ENCODE data around the gene CARM1.
"Not testable (repeated sequence)": the region's sequence is repeated elsewhere in the genome, so short reads cannot be mapped to it uniquely, and the experiment has no call there.

CARM1 gene

DNA sequence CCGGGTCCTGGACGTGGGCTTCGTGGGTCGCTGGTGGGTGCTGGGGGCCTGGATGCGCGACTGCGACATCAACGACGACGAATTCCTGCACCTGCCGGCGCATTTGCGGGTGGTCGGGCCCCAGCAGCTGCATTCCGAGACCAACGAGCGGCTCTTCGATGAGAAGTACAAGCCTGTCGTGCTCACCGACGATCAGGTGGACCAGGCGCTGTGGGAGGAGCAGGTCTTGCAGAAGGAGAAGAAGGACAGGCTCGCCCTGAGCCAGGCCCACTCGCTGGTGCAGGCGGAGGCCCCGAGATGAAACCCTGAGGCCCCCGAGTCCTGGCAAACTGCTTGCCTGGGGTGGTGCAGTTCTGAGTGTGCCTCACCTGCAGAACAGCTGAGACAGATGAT lies 58.0 kb downstream of the CARM1 start:
- no peak for DNase-seq (ENCODE audit: low read depth)

GRCh38 chr19:10935371-10936059 lies 64.2 kb downstream of the CARM1 start:
- no peak for DNase-seq (ENCODE audit: low read depth)

- DNase-seq (ENCODE audit: low read depth): peak; percentile 49
These were observed 65.3 kb downstream of the CARM1 start for GRCh38 chr19:10936661-10937084.

DNA sequence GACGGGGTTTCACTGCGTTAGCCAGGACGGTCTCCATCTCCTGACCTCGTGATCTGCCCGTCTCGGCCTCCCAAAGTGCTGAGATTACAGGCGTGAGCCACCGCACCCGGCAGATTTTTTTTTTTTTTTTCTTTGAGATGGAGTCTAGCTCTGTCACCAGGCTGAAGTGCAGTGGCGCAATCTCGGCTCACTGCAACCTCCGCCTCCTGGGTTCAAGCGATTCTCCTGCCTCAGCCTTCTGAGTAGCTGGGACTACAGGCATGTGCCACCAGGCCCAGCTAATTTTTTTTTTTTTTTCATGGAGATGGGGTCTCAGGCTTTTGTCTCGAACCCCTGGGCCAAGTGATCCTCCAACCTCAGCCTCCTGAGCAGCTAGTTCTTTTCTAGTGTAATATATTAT lies 70.3 kb downstream of the CARM1 start:
- DNase-seq (ENCODE audit: low read depth): not testable (repeated sequence)

GRCh38 chr19:10943412-10943811 lies 72.1 kb downstream of the CARM1 start:
- not testable (repeated sequence) for DNase-seq (ENCODE audit: low read depth)

DNA sequence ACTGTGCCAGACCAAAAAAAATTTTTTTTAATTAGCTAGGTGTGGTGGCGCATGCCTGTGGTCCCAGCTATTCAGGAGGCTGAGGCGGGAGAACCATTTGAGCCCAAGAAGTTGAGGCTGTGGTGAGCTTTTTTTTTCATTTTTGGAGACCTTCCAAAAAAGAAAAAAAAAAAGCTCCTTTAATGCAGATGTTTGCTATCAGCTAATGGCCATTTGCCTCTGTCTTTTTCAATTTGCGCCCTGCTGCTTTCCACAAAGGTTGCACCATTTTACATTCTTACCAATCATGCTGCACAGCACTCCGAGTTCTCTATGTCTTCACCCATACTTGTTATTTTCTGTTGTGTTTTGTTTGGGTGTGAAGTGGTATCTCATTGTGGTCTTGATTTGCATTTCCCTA lies 73.9 kb downstream of the CARM1 start:
- no peak for DNase-seq (ENCODE audit: low read depth)

DNA sequence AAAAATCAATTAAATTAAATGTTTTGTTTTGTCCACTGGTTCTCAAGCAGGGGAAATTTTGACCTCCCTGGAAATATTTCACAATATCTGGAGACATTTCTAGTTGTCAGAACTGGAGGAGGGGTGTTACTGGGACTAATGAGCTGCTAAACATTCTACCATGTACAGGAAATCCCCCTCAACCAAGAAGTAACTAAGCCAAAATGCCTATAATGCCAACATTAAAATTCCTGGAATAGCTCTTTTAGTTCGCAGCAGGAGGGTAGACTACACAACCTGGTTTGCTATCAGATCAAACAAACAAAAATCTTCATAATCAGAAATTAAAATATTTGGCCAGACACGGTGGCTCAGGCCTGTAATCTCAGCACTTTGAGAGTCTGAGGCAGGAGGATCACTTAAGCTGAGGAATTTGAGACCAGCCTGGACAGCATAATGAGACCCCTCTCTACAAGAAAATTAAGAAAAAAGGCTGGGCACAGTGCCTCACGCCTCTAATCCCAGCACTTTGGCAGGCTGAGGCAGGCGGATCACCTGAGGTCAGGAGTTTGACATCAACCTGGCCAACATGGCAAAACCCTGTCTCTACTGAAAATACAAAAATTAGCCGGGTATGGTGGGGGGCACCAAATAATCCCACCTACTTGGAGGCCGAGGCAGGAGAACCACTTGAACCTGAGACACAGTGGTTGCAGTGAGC lies 75.8 kb downstream of the CARM1 start:
- DNase-seq (ENCODE audit: low read depth): no peak

DNA sequence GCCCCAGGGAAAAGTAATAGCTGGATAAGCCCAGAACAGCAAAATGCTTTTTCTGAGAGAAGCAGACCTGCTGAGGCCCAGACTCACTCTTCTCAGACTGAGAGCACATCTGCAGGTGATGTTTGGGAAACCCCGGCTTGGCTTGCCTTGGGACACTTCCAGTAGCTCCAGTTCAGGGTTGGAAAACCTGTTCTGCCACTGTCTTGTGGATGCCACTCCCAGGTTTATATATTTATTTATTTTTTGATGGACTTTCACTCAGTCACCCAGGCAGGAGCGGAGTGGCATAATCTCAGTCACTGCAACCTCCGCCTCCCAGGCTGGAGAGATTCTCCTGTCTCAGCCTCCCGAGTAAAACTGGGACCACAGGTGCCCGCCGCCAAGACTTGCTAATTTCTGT lies 81.5 kb downstream of the CARM1 start:
- no peak for DNase-seq (ENCODE audit: low read depth)

DNA sequence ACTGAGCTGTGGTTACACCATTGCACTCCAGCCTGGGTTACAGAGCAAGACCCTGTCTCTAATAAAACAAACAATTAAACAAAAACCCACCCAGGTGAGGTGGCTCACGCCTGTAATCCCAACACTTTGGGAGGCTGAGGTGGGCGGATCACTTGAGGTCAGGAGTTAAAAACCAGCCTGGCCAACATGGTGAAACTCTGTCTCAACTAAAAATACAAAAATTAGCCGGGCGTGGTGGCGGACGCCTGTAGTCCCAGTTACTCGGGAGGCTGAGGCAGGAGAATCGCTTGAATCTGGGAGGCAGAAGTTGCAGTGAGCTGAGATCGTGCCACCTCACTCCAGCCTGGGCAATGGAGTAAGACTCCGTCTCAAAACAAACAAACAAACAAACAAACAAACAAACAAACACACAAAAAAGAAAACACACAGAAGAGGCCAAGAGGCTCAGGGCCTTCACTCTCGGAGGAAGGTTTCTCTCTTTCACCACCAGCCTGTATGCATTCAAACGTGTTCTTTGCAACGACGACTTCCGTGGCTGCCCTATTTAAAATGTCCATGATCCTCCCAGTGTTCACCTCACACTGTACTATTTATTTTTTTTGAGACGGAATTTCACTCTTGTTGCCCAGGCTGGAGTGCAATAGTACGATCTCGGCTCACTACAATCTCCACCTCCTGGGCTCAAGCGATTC lies 88.1 kb downstream of the CARM1 start:
- not testable (repeated sequence) for DNase-seq (ENCODE audit: low read depth)

- peak; percentile 94 for DNase-seq (ENCODE audit: low read depth)
These were observed 89.1 kb downstream of the CARM1 start, which contains the start of gene SMARCA4 for GRCh38 chr19:10960314-10961072. SMARCA4 (plus strand) TSS chr19:10961030; CDS start chr19:10984152, 23,122 bp downstream.

DNA sequence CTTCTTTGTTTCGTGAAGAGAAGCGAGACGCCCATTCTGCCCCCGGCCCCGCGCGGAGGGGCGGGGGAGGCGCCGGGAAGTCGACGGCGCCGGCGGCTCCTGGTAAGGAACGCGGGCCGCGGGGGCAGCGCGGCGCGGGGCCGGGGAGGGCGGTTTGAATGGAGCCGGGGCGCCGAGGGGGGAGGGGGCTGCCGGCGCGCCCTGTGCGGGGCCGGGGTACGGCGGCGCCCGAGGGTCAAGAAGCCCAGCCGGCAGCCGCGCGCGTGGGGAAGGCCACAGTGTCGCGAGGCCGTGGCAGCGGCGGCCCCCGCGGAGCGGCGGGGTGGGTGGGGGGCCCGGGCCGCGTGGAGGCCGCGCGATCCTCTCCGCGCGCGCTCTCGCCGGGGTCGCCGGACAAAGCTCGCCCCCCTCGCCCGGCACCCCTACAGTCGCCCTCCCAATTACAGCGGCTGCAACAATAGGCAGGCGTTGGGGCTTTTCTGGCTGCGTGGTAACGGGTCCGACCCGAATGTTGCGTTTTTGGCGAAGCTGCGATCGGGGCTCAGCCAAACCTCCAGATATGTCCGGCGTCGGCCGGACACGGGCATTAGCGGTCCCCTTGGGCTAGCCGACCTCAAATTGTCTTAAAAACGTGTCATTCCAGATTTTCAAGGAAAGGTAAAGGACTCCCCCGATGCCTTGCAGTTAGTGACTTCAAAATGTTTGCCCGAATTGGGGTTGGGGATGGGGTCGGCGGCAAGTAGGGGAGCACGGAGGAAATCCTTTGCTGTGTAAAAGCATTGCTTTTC lies 89.9 kb downstream of the CARM1 start:
- DNase-seq (ENCODE audit: low read depth): peak; percentile 55

DNA sequence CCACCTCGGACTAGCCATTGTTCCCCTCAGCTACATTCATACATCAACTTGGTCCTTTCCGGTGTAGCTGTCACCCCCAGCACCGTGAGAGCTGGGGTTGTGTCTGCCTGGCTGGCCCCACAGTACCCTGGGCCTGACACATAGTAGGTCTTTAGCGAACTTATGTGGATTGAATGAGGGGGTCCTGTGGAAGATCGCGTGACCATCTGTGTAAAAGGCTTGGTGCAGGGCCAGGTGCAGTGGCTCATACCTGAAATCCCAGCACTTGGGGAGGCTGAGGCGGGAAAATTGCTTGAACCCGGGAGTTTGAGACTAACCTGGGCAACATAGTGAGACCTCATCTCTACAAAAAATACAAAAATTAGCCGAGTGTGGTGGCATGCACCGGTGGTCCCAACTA lies 91.5 kb downstream of the CARM1 start:
- no peak for DNase-seq (ENCODE audit: low read depth)

DNA sequence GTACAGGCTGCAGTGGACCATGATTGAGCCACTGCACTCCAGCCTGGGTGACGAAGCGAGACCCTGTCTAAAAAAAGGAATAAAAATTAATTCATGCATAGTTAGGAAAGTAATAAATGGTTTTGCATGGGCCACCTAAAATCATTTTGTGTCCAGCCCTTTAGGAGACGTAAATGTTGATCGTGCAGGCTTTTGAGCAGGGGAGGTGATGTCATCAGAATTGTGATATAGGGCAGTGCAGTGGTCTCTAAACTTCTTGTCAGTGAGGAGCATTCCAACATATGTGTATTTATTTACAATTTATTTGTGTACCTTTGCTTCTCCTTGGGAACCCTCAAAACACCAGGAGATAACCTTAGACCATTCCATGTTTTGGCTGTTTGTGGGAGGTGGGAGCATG lies 92.5 kb downstream of the CARM1 start:
- DNase-seq (ENCODE audit: low read depth): no peak

DNA sequence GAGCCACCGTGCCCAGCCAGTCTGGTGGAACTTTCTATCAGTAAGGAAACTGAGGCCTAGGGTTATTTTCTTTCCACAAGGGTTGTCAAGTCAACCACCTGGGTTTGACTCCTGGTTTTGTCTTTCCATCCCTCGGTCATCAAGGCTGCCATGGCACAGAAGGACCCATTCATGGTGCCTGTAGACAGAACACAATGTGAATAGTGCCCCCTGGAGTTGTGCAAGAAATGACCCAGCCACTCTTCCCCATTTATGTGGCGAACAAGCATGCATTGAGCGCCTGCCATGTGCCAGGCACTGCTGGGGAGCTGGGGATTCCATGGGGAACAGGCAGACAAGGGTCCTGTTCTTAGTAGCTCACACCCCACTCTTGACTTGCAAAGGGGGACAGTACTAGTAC lies 93.5 kb downstream of the CARM1 start:
- DNase-seq (ENCODE audit: low read depth): no peak

DNA sequence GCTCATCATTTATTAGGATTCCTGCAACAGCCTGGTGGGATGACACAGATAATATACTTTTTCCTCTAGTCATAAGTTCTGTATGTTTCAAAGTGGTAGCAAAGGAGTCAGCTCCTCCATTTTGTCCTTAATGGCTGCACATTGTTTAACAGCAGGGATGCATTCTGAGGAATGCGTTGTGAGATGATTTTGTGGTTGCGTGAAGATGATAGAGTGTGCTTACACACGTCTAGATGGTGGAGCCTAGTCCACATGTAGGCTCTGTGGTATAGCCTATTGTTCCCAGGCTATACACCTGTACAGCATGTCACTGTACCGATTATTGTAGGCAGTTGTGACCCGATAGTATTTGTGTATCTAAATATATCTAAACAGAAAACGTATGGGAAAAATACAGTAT lies 94.0 kb downstream of the CARM1 start:
- DNase-seq (ENCODE audit: low read depth): no peak

GRCh38 chr19:10966809-10967208 lies 95.5 kb downstream of the CARM1 start:
- no peak for DNase-seq (ENCODE audit: low read depth)

- DNase-seq (ENCODE audit: low read depth): no peak
These were observed 97.3 kb downstream of the CARM1 start for GRCh38 chr19:10968527-10969135.

DNA sequence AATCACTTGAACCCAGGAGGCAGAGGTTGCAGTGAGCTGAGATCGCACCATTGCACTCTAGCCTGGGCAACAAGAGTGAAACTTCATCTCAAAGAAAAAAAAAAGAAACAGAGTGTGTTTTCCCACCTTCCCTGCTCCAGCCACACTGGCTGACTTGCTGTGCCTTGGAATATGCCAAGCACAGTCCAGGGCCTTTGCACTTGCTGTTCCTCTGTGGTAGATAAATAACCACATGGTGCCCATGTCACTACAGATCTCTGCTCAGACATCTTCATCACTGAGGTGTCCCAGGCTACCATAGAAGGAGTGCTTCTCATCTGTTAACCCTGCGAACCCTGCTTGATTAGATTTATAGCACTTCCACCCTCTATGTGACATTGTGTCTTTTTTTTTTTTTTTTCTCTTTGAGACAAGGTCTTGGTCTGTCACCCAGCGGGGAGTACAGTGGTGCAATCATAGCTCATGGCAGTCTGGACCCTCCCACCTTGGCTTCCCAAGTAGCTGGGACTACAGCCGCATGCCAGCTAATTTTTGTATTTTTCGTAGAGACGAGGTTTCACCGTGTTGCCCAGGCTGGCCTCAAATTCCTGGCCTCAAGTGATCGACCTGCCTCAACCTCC lies 99.9 kb downstream of the CARM1 start:
- no peak for DNase-seq (ENCODE audit: low read depth)

All from CMK (cell line).